HG03378 (cell line): ENCODE measurements around the gene RPS13.
"Not testable (repeated sequence)": the region's sequence is repeated elsewhere in the genome, so short reads cannot be mapped to it uniquely, and the experiment has no call there.

ENCODE experiments used
- ATAC-seq: cut with Tn5 transposase; IDR thresholded peaks from one replicate; pipeline ENCODE4 v1.9.1; 2021; ENCODE audit warnings: mild to moderate bottlenecking, moderate library complexity; ENCODE audit not compliant: unreplicated experiment

RPS13 gene

GRCh38 chr11:17077520-17078401 lies at the start of gene RPS13:
RPS13 (minus strand) TSS chr11:17077667; CDS start chr11:17077641, 26 bp downstream.
- peak; percentile 98 for ATAC-seq

- ATAC-seq = no peak
These were observed 44.5 kb upstream of the RPS13 start for GRCh38 chr11:17121981-17122380.

DNA sequence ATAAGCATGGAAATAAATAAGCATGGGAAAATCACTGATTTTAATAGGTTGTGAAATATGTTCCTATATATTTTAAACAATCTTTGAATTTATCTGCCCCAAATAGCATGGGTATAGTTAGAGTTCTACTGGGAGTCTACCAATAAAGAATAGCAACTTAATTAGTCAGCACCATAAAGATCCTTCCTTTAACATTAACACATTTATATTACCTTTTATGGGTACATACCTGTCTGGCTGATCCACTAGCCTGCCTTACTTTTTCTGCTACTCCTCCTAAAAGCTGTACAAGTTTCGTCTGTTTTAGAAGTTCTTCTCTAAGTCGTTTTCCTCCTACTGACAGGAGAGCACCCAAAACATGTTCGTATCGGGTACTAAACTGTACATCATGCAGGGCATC lies 39.8 kb upstream of the RPS13 start:
- ATAC-seq = no peak

DNA sequence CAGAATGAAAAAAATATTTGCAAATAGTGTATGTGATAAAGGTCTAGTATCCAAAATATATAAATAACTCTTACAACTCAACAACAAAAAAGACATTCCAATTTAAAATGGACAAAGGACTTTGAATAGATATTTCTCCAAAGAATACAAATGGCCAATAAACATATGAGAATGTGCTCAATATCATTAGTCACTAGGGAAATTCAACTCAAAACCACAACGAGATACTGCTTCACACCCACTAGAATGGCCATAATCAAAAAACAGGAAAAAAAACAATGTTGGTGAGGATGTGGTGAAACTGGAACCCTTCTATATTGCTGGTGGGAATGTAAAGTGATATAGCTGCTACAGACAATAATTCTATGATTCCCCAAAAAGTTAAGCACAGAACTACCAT lies 38.6 kb upstream of the RPS13 start:
- no peak for ATAC-seq

GRCh38 chr11:17107745-17108144 lies 30.3 kb upstream of the RPS13 start:
- ATAC-seq = not testable (repeated sequence)

GRCh38 chr11:17105404-17106040 lies 28.1 kb upstream of the RPS13 start:
- not testable (repeated sequence) for ATAC-seq

DNA sequence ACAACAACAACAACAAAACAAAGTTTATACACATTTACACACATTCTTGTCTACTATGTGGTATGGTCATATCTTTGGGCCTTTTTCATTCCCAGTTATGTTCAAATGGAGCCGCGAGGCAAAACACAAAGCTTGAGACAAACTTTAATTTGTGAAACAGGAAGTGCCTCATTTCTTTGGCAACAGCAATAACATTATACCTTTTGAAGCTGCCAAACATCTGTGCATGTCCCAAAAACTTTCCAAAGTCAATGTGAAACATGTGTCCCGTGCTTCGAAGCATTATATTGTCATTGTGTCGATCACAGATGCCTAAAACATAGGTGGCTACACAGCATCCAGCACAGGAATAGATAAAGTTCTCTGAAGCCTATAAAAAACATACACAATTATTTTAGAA lies 25.0 kb upstream of the RPS13 start:
- ATAC-seq = no peak

- no peak for ATAC-seq
These were observed 21.2 kb upstream of the RPS13 start for GRCh38 chr11:17098658-17099057.

- ATAC-seq = no peak
These were observed 20.6 kb upstream of the RPS13 start for GRCh38 chr11:17098038-17098437.

DNA sequence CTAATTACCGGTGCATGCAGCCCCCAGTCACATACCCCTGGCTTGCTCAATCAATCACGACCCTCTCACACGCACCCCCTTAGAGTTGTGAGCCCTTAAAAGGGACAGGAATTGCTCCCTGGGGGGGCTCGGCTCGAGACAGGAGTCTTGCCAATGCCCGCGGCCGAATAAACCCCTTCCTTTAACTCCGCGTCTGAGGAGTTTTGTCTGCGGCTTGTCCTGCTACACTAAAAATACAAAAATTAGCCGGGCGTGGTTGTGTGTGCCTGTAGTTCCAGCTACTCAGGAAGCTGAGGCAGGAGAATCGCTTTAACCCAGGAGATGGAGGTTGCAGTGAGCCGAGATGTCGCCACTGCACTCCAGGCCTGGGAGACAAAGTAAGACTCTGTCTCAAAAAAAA lies 8.5 kb upstream of the RPS13 start:
- ATAC-seq = not testable (repeated sequence)

GRCh38 chr11:17077240-17077519 lies 287 bp downstream of the RPS13 start:
- ATAC-seq = peak; percentile 1

DNA sequence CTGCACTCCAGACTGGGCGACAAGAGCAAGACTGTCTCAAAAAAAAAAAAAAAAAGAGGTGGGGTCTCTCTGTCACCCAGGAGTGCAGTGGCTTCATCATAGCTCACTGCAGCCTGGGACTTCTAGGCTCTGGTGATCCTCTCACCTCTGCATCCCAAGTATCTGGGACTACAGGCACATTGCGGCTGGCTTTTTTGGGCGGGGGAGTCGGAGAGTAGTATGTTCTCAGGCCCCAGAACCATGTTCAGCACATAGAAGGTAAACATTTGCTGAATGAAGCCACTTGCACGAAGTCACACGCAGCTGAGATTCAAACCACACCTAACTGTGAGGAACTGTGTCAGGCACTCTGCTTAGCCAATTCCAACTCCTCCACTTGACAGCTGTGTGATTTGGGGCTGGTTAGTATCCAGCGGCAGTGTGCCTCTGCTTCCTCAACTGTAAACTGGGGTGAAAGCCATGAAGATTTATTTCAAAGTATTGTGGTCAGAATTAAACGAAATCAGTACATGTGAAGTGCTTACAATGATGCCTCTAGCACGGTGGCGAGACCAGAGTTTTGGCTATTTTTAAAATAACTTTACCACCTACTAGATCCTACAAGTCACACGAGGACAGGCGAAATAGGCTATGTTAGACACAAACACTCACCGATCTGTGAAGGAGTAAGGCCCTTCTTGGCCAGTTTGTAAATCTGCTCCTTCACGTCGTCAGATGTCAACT lies 789 bp downstream of the RPS13 start:
- ATAC-seq = no peak

GRCh38 chr11:17075506-17075905 lies 2.0 kb downstream of the RPS13 start:
- ATAC-seq = no peak

- no peak for ATAC-seq
These were observed 4.0 kb downstream of the RPS13 start for GRCh38 chr11:17073370-17074027.

DNA sequence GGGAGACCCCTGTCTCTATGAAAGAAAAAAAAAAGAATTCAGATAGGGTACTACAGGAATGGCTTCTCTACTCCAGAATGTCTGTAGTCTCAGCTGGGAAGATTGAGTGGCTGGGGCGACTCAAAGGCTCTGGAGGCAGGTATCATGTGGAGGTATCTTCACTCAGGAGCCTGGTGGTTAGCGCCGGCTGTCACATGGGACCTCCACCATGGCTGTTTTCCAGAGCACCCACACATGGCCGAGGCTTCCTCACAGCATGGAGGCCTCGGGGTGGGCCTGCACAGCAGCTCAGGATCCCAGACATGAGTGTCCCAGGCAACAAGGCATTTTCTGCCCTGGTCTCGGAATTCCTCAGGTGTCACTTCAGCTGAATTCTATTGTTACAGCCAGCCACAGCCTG lies 10.1 kb downstream of the RPS13 start:
- ATAC-seq = no peak

GRCh38 chr11:17066691-17067090 lies 10.8 kb downstream of the RPS13 start:
- no peak for ATAC-seq

- ATAC-seq = no peak
These were observed 14.1 kb downstream of the RPS13 start for GRCh38 chr11:17063171-17064002.

- ATAC-seq = not testable (repeated sequence)
These were observed 26.3 kb downstream of the RPS13 start for GRCh38 chr11:17051146-17051545.

GRCh38 chr11:17048491-17048890 lies 29.0 kb downstream of the RPS13 start:
- ATAC-seq = not testable (repeated sequence)

DNA sequence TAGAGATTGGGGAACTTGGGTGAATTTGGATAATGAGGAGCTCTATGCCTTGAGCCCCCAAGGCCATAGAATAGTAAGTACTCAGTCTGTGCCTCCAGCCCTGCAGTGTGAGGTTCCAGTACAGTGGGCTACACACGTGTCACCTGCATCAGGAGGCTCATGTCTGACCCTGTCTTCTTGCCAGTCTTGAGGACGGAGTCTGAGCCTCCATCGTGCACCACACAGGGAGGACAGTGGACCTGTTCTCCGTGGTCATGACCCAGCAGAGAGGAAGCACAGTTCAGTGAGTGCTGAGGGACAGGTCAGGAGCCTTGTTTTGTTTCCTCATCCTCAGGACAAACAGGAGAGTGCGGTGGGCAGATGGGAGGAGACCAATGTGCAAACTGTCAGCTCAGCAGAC lies 30.8 kb downstream of the RPS13 start:
- ATAC-seq = no peak
